Osteocyte (in vitro differentiated cells): ENCODE results near the gene ANAPC2. TPM values are rescaled to one million over a fixed set of nuclear protein-coding genes. Genes with fewer than 3 reads are reported as not detected.

Experiments used
- DNase-seq: peaks from one replicate; pipeline ENCODE4 v3.0.0; 2021; ENCODE audit warnings: mixed read lengths; ENCODE audit not compliant: unreplicated experiment; ENCODE audit errors: extremely low spot score
- H3K27ac Mint-ChIP-seq: one replicate; pipeline ENCODE4 v1.8.0; 2021; ENCODE audit warnings: mild to moderate bottlenecking, mixed read lengths; ENCODE audit not compliant: unreplicated experiment
- H3K27me3 Mint-ChIP-seq: one replicate; pipeline ENCODE4 v1.8.0; 2021; ENCODE audit warnings: mixed read lengths; ENCODE audit not compliant: unreplicated experiment
- H3K36me3 Mint-ChIP-seq: one replicate; pipeline ENCODE4 v1.8.0; 2021; ENCODE audit warnings: mixed read lengths; ENCODE audit not compliant: unreplicated experiment
- H3K4me1 Mint-ChIP-seq: one replicate; pipeline ENCODE4 v1.8.0; 2021; ENCODE audit warnings: mixed read lengths; ENCODE audit not compliant: unreplicated experiment
- H3K4me3 Mint-ChIP-seq: one replicate; pipeline ENCODE4 v1.8.0; 2021; ENCODE audit warnings: mild to moderate bottlenecking, moderate library complexity, mixed read lengths; ENCODE audit not compliant: unreplicated experiment
- H3K9me3 Mint-ChIP-seq: one replicate; pipeline ENCODE4 v1.8.0; 2021; ENCODE audit warnings: mixed read lengths; ENCODE audit not compliant: unreplicated experiment
- total RNA-seq: library from RNA; stranded (reverse); gene quantifications from 2 replicates; pipeline ENCODE4 v1.2.1, GENCODE V29; 2021
- TF ChIP-seq, protein P1 (sequence below): fragments of 200-600 bp; sonication (generic); IDR thresholded peaks from 2 replicates; pipeline ENCODE4 v1.5.0; 2021; ENCODE audit warnings: antibody characterized with exemption, mild to moderate bottlenecking, moderate library complexity

ANAPC2 gene
- total RNA-seq, 1 donor from 2014 or later: 61.0 TPM

DNA sequence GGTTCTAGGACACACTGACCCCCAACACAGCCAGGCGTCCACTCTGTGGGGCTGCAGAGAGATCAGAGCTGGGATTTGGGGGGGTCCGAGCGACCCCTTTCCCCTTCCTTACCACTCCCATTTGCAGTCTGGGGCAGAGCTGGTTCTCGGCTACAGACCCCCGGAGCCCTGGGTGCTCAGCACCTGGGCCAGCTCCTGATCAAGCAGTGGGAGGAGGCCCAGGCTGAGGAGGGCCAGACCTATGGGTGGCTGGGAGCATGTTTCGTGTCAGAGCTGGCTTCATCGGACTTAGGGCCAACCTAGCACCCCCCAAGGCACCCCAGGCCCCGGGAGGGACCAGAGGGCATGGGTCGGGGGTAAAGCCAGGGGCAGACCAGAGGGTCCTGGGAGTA is 41.8 kb downstream of the ANAPC2 start:
- Mint-ChIP-seq H3K36me3 (no peaks in the 10 kb centered on the region), H3K9me3 (no peaks in the 10 kb centered on the region), H3K27me3 (peaks cover 7% of the 10 kb centered on the region), H3K4me3 (no peak overlapping the region), H3K27ac (no peak overlapping the region), H3K4me1 (no peaks in the 10 kb centered on the region)
- TF ChIP-seq, protein P1, sequence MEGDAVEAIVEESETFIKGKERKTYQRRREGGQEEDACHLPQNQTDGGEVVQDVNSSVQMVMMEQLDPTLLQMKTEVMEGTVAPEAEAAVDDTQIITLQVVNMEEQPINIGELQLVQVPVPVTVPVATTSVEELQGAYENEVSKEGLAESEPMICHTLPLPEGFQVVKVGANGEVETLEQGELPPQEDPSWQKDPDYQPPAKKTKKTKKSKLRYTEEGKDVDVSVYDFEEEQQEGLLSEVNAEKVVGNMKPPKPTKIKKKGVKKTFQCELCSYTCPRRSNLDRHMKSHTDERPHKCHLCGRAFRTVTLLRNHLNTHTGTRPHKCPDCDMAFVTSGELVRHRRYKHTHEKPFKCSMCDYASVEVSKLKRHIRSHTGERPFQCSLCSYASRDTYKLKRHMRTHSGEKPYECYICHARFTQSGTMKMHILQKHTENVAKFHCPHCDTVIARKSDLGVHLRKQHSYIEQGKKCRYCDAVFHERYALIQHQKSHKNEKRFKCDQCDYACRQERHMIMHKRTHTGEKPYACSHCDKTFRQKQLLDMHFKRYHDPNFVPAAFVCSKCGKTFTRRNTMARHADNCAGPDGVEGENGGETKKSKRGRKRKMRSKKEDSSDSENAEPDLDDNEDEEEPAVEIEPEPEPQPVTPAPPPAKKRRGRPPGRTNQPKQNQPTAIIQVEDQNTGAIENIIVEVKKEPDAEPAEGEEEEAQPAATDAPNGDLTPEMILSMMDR: no peak
- no peak for DNase-seq

DNA sequence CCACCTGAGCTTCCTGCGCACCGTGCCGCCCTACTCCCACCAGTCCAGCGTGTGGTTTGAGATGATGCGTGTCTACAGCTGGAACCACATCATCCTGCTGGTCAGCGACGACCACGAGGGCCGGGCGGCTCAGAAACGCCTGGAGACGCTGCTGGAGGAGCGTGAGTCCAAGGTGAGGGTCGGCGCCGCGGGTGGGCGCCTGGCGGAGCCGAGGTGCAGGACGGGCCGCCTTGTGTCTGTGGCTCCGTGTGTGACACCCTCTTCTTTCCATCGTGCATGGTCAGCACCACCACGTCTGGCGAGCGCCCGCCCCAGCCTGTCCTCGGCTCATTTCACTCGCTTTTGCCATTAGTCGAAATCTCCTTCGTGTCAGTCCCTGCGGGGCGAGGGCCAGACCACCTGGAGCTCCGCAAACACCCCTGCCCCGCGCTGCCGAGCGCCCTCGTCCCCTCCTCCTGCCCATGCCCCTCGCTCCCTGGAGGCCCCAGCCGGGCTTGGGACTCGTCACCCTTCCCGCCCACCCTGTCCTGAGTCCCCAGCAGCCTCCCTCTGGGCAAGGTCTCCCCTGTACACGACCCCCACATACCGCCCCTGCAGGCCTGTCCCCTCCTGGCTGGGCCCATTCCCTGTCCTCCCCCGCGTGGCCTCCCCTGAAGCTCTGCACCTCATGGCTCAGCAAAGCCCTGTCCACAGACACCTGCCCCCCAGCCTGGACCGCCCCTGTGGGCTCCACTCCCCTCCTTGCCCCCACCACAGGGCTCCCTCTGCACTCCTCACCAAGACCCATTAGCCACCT is 42.4 kb downstream of the ANAPC2 start:
- DNase-seq: no peak
- Mint-ChIP-seq H3K36me3 (no peaks in the 10 kb centered on the region), H3K4me3 (no peak overlapping the region), H3K27me3 (peaks cover 7% of the 10 kb centered on the region), H3K27ac (no peak overlapping the region), H3K9me3 (no peaks in the 10 kb centered on the region), H3K4me1 (no peaks in the 10 kb centered on the region)
- TF ChIP-seq, protein P1: no peak

DNA sequence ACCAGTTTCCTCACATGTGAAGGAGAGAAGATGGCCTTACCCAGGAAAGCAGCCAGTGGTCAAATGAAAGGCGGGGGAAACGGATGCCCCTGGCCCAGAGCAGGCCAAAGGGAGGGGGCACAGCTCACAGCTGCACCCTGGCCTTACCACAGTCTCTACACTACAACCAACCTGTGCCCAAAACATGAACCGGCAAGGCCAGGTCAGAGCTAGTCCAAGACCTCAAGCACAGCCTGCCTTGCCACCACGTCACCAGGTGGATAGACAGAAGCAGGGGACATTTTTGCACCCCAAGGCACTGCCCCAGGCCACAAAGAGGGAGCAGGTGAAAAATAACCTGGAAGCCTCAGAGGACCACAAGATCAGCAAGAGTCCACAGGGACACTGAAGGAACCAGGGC is 44.9 kb downstream of the ANAPC2 start:
- no peak for DNase-seq
- Mint-ChIP-seq H3K36me3 (no peaks in the 10 kb centered on the region), H3K27me3 (peaks cover 22% of the 10 kb centered on the region), H3K4me1 (no peaks in the 10 kb centered on the region), H3K9me3 (no peaks in the 10 kb centered on the region), H3K4me3 (no peak overlapping the region), H3K27ac (no peak overlapping the region)
- TF ChIP-seq, protein P1: no peak

DNA sequence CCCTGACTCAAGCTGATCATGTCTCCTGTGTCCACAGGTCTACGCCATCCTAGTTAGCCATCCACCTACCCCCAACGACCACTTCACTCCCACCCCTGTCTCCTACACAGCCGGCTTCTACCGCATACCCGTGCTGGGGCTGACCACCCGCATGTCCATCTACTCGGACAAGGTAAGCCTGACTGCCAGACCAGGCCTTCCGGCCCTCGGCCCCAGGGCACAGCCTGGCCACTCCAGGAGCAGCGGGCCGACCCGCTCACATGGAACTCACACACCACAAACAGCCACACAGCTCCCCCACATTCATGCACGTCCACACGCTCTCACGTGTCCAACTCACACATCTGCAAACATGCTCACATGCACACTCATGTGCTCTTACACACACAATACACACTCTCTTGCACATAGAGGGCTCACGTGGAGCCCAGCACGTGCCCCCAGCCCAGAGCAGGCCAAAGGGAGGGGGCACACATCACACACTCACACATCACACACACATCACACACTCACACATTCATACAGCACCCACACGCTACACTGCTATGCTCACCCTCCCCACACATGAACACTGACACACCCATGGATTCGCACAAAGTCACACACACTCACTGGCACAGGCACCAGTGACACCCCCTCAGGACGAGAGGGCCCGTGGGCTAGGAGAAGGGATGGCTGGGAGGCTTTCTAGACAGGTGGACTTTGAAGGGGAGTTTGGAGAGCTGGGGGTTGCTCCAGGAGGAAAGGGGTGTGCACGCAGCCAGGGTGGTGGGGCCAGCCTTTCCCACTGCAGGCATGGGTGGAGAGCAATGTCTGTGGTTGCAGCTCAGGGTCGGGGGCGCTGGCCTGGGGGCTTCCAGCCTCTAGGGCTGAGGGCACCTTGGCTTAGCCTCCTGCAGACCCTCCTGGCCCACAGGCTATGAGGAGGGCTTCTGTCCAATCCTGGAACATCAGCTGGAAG is 46.1 kb downstream of the ANAPC2 start:
- TF ChIP-seq, protein P1: no peak
- no peak overlapping the region for H3K27ac Mint-ChIP-seq
- no peaks in the 10 kb centered on the region for H3K4me1 Mint-ChIP-seq
- peaks cover 30% of the 10 kb centered on the region for H3K27me3 Mint-ChIP-seq
- H3K4me3 Mint-ChIP-seq: no peak overlapping the region
- no peaks in the 10 kb centered on the region for H3K36me3 Mint-ChIP-seq
- H3K9me3 Mint-ChIP-seq: no peaks in the 10 kb centered on the region
- no peak for DNase-seq
